ENCODE results near the gene AMZ2. TPM values are rescaled to one million over a fixed set of nuclear protein-coding genes. Genes with fewer than 3 reads are reported as not detected.
"Not testable (repeated sequence)": the region's sequence is repeated elsewhere in the genome, so short reads cannot be mapped to it uniquely, and the experiment has no call there.

Gene AMZ2
- total RNA-seq, 1 donor from 2014 or later = 55.4 TPM

DNA sequence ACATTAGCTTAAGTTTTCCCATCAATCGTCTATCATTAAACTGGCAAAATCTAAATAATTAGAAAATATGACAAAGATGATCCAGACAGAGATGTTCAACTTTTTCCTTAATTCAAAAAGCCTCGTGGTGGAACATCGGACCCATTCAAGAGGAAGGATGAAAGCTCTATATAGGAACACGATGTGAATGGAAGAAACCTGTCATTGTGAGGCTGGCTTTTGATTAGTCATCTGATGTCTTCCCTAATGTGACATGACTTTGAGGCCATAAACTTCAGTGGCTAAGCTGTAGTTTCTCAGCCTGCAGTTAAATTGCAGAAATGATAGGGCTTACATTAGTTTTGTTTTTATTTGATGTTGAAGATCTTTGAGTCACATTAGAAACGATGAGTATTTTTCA lies 1.0 kb downstream of the AMZ2 start:
- DNase-seq (no peak), ATAC-seq (ENCODE audit: low read depth) (no peak)
- Mint-ChIP-seq H3K27me3 (no peaks in the 10 kb centered on the region), H3K4me3 (peak overlapping the region; percentile 92), H3K9me3 (no peaks in the 10 kb centered on the region), H3K4me1 (peaks cover 64% of the 10 kb centered on the region), H3K27ac (peak overlapping the region; percentile 95), H3K36me3 (ENCODE audit: low read depth) (peaks cover 34% of the 10 kb centered on the region)
- intact Hi-C loops (cut with micrococcal nuclease) = loop anchor here (1.0 to 5.0 kb wide), 5 partner anchors 9 to 432 kb away; partner anchors contain the start of genes PRKAR1A and WIPI1
- ChIA-PET POLR2A (interaction anchor here (0.6 to 6.2 kb wide), 15 partner anchors 11 to 253 kb away, joined by 3 to 285 read pairs (median 31); partner anchors contain the start of genes ARSG, SLC16A6 and WIPI1), CTCF (interaction anchor here (1.0 to 3.0 kb wide), 7 partner anchors 10 to 150 kb away, joined by 3 to 15 read pairs (median 6); no protein-coding TSS in a partner anchor)
- TF ChIP-seq, protein P1, sequence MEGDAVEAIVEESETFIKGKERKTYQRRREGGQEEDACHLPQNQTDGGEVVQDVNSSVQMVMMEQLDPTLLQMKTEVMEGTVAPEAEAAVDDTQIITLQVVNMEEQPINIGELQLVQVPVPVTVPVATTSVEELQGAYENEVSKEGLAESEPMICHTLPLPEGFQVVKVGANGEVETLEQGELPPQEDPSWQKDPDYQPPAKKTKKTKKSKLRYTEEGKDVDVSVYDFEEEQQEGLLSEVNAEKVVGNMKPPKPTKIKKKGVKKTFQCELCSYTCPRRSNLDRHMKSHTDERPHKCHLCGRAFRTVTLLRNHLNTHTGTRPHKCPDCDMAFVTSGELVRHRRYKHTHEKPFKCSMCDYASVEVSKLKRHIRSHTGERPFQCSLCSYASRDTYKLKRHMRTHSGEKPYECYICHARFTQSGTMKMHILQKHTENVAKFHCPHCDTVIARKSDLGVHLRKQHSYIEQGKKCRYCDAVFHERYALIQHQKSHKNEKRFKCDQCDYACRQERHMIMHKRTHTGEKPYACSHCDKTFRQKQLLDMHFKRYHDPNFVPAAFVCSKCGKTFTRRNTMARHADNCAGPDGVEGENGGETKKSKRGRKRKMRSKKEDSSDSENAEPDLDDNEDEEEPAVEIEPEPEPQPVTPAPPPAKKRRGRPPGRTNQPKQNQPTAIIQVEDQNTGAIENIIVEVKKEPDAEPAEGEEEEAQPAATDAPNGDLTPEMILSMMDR (IDR thresholded peaks at IDR 0.05) = no peak

DNA sequence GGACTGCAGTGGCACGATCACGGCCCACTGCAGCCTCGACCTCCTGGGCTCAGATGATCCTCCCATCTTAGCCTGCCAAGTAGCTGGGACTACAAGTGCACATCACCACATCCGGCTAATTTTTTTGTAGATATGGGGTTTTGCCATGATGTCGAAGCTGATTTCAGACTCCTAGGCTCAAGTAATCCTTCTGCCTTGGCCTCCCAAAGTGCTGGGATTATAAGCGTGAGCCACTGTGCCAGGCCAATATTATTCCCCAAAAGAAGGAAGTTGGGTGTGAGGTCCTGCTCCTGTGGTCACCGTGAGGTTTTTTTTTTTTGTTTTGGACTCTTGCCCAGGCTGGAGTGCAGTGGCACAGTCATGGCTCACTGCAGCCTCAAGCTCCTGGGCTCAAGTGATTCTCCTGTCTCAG lies 1.5 kb downstream of the AMZ2 start:
- ChIA-PET POLR2A (interaction anchor here (0.6 to 6.2 kb wide), 14 partner anchors 10 to 253 kb away, joined by 3 to 285 read pairs (median 34); partner anchors contain the start of genes ARSG, SLC16A6 and WIPI1), CTCF (interaction anchor here (0.6 to 3.0 kb wide), 5 partner anchors 9 to 76 kb away, joined by 3 to 14 read pairs (median 6); no protein-coding TSS in a partner anchor)
- peaks cover 39% of the 10 kb centered on the region for H3K36me3 Mint-ChIP-seq (ENCODE audit: low read depth)
- intact Hi-C loops (cut with micrococcal nuclease) = loop anchor here (2.0 to 5.0 kb wide), 3 partner anchors 77 to 432 kb away; partner anchors contain the start of gene PRKAR1A
- H3K9me3 Mint-ChIP-seq = no peaks in the 10 kb centered on the region
- no peaks in the 10 kb centered on the region for H3K27me3 Mint-ChIP-seq
- DNase-seq = no peak
- no peak for ATAC-seq (ENCODE audit: low read depth)
- peak overlapping the region; percentile 95 for H3K27ac Mint-ChIP-seq
- H3K4me1 Mint-ChIP-seq = peaks cover 68% of the 10 kb centered on the region
- TF ChIP-seq, protein P1 (IDR thresholded peaks at IDR 0.05) = no peak
- peak overlapping the region; percentile 92 for H3K4me3 Mint-ChIP-seq

DNA sequence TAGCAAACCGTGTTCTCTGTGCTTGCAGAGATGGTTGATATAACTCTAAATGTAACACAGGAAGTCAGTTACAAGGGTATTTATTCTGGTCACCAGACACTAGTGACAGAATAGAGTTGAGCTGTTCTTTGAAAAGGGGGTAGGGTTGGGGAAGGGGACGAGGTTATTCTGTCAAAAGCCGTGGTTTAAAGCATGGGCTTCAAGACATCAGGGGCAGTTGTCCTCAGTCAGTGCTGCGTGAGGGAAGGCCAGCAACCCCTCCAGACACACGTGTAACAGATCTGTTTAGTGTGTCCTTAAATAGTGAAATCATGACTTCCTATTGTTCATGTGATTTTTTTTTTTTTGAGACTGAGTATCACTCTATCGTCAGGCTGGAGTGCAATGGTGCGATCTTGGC lies 5.6 kb downstream of the AMZ2 start:
- CTCF ChIA-PET; DNase-seq; intact Hi-C loops (cut with micrococcal nuclease); H3K9me3 Mint-ChIP-seq; H3K4me3 Mint-ChIP-seq; H3K27me3 Mint-ChIP-seq: not testable (repeated sequence)
- H3K4me1 Mint-ChIP-seq = peaks cover 88% of the 10 kb centered on the region
- POLR2A ChIA-PET = interaction anchor here (0.7 to 2.8 kb wide), 3 partner anchors 38 to 205 kb away, joined by 3 to 15 read pairs (median 4); partner anchors contain the start of genes ARSG and SLC16A6
- H3K36me3 Mint-ChIP-seq (ENCODE audit: low read depth) = peaks cover 64% of the 10 kb centered on the region
- ATAC-seq (ENCODE audit: low read depth) = peak; percentile 25
- H3K27ac Mint-ChIP-seq = peak overlapping the region; percentile 89

DNA sequence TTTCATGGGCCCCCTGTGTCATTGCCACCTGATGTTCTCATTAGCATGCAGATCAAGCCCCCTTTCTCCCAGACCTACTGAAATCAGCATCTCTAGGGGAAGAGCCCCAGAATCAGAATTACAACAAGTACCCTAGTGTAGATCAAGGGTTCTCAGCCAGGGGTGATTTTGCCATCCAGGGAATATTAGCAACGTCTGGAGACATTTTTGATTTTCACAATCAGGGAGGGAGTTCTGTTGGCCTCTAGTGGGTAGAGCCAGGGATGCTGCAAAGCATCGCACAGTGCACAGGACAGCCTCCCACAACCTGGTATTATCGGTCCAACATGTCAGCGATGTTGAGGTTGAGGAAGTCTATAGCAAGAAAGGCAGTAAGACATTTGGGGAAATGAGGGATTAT lies 7.3 kb downstream of the AMZ2 start:
- intact Hi-C loops (cut with micrococcal nuclease) = no loop called here
- Mint-ChIP-seq H3K4me1 (peaks cover 85% of the 10 kb centered on the region), H3K36me3 (ENCODE audit: low read depth) (peaks cover 64% of the 10 kb centered on the region), H3K4me3 (no peak overlapping the region), H3K9me3 (no peaks in the 10 kb centered on the region), H3K27ac (peak overlapping the region; percentile 89), H3K27me3 (no peaks in the 10 kb centered on the region)
- POLR2A ChIA-PET = interaction anchor here (0.7 to 2.8 kb wide), 4 partner anchors 8 to 49 kb away, joined by 4 to 22 read pairs (median 14); partner anchors contain the start of genes AMZ2, ARSG and SLC16A6
- no peak for ATAC-seq (ENCODE audit: low read depth)
- TF ChIP-seq, protein P1 (IDR thresholded peaks at IDR 0.05) = no peak
- no peak for DNase-seq
- CTCF ChIA-PET = no interaction called here

DNA sequence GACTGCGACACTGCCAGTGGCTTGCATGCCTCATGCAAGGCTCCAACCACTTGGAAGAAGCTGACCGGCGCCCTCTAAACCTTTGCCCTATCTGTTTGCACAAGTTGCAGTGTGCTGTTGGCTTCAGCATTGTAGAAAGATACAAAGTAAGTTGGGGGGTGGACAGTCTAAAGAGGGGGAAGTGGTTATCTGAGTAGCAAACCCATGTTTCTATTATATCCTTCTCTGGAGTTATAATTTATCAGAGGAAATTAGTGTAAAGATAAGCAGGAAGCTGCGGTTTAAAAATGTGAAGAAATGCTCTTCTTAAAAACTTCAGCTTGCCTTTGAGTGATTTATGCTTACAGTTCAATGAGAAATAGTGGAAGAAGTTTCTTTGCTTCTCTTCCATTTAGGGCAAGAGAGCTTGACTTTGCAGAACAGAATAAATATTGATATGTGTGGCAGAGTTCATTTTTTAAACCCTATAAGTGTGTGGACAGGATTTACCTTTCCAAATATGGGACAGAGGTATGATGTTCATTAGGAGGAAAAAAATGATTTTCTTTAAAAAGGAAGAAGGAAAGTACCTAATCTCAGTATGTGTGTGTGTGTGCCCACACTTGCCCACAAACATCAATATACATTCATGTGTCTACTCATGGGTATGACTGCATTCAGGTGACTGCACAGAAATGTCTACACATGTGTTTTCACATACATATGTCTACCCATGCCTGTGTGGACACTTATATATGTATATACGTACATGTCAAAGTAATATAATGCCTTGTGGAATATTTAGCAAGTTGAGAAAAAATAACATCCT lies 8.1 kb downstream of the AMZ2 start:
- POLR2A ChIA-PET = interaction anchor here (0.6 to 2.8 kb wide), 8 partner anchors 8 to 397 kb away, joined by 3 to 22 read pairs (median 10); partner anchors contain the start of genes AMZ2, ARSG, SLC16A6 and WIPI1

DNA sequence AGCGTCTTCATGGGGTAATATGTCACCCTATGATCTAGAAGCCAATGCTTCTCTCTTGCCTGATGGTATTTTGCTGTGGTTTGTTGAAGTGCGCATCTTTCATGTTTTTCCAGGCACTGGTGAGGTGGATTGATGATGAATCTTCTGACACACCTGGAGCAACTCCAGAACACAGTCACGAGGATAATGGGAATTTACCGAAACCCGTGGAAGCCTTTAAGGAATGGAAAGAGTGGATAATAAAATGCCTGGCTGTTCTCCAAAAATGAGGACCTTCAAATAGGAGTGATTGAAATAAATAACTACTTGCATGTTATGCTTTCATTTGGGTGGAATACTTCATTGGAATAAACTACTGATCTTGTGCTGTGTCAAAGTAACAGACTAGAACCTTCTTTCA lies 8.9 kb downstream of the AMZ2 start:
- H3K9me3 Mint-ChIP-seq; H3K4me3 Mint-ChIP-seq; ATAC-seq (ENCODE audit: low read depth); H3K27me3 Mint-ChIP-seq; DNase-seq; CTCF ChIA-PET: not testable (repeated sequence)
- peaks cover 50% of the 10 kb centered on the region for H3K36me3 Mint-ChIP-seq (ENCODE audit: low read depth)
- POLR2A ChIA-PET = interaction anchor here (1.2 to 5.3 kb wide), 3 partner anchors 8 to 52 kb away, joined by 4 to 66 read pairs (median 4); partner anchors contain the start of gene AMZ2
- H3K4me1 Mint-ChIP-seq = peaks cover 85% of the 10 kb centered on the region
- H3K27ac Mint-ChIP-seq = peak overlapping the region; percentile 89
- intact Hi-C loops (cut with micrococcal nuclease) = loop anchor here (1.0 kb wide), 1 partner anchor 51 kb away; no protein-coding TSS in a partner anchor

More for the DNA sequence above, 8.1 kb downstream of the AMZ2 start:
- CTCF ChIA-PET = no interaction called here
- H3K36me3 Mint-ChIP-seq (ENCODE audit: low read depth) = peaks cover 57% of the 10 kb centered on the region
- peaks cover 83% of the 10 kb centered on the region for H3K4me1 Mint-ChIP-seq
- H3K4me3 Mint-ChIP-seq = peak overlapping the region; percentile 16
- H3K27me3 Mint-ChIP-seq = no peaks in the 10 kb centered on the region
- DNase-seq (no peak), ATAC-seq (ENCODE audit: low read depth) (no peak)
- intact Hi-C loops (cut with micrococcal nuclease) = loop anchor here (1.0 kb wide), 1 partner anchor 51 kb away; no protein-coding TSS in a partner anchor
- TF ChIP-seq, protein P1 (IDR thresholded peaks at IDR 0.05) = no peak
- H3K9me3 Mint-ChIP-seq = no peaks in the 10 kb centered on the region
- H3K27ac Mint-ChIP-seq = peak overlapping the region; percentile 89
